GM20431 (cell line): ENCODE data around the gene NEURL2.

Experiments used
- in situ Hi-C: fragments of 300-500 bp; cut with MseI, MboI; formaldehyde crosslinking; loops from one replicate; pipeline ENCODE4 v1.15.0; 2020; ENCODE audit warnings: low sequenced_read_pairs; ENCODE audit not compliant: unreplicated experiment

The NEURL2 gene

DNA sequence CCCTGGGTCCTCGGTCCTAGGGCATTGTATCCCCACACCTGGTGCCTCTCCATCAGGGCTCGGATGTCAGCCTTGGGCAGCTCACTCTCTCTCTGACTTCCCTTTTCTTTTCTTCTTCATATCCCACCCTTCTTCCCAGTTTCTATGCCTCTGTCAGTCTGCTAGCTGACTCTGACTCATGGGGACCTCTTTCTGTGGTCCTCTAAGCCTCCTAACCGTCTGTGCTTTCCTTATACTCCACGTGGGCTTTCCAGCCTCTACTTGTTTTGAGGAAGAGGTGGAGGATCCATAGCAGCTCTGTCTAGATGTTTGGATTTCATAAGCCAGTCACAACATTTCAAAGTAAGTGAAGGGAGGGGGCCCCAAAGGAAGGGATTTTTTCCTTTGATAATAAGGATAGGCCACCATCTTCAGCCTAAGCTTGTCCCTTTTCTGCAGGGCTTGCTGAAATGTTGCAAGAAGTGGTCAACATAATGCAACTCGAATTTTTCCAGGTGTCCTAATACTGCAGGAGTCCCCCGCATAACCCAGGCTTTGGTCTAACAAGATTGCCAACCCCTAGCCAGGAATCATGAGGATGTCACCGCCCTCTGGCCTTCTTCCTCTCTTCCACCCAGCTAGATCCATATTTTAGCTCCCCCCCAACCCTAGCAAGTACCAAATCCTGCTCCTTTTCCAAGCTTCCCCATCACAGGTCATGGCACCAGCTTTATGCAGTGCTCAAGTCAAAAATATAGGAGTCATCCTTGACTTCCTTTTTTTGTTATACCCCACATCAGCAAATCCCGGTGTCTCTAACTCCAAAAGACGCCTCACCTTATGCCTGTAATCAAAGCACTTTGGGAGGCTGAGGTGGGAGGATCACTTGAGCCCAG, 29.7 kb upstream of the NEURL2 start:
- in situ Hi-C loops = no loop called here

- in situ Hi-C loops = no loop called here
Measured at GRCh38 chr20:45919542-45920399, 28.8 kb upstream of the NEURL2 start.

- in situ Hi-C loops = no loop called here
Measured at GRCh38 chr20:45918779-45919537, 27.9 kb upstream of the NEURL2 start.

DNA sequence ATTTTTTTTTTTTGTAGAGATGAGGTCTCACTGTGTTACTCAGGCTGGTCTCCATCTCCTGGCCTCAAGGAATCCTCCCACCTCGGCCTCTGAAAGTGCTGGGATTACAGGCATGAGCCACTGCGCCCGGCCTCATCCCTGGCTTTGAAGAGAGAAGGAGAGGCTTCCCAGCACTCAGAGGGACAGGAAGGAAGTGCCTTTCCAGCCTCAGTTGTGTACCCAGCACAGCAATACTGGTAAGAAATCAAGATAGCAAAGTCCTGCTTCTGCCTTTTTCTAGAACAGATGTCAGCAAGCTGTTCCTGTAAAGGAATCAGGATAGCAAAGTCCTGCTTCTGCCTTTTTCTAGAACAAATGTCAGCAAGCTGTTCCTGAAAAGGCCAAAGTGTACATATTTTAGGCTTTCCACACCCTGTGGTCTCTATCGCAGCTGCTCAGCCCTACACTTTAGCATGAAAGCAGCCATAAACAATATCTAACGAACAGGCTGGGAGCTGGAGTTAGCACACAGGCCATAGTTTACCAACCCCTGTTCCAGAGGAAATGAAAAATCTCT, 27.3 kb upstream of the NEURL2 start:
- in situ Hi-C loops = no loop called here

DNA sequence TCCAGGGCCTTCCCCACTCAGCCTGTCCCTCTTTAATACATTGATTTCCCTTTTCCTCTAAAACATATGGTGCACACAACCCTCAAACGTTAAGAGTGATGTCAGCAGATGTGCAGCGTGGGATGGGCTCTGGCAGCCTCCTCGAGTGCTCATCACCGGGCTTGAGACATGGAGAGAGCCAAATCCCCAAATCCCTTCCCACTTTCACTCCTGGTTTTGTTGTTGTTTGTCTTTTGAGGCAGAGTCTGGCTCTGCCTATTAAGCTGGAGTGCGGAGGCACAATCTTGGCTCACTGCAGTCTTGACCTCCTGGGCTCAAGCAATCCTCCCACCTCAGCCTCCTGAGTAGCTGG, 26.8 kb upstream of the NEURL2 start:
- in situ Hi-C loops = no loop called here

DNA sequence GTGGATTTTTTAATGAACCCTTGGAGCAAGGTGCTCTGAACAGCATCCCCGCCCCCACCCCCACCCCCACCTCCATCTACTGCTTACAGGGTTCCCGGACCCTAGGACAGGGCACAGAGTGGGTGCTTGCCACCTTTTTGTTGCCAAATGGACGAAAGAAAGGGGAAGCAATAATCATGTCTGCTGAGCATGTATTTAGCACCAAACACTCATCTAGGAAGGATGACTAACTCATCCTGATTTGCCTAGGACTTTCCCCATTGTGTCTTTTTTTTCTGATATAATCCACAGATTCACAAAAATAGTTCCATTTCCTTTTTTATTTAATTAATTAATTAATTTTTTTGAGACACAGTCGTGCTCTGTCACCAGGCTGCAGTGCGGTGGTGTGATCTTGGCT, 22.1 kb upstream of the NEURL2 start:
- in situ Hi-C loops = no loop called here

DNA sequence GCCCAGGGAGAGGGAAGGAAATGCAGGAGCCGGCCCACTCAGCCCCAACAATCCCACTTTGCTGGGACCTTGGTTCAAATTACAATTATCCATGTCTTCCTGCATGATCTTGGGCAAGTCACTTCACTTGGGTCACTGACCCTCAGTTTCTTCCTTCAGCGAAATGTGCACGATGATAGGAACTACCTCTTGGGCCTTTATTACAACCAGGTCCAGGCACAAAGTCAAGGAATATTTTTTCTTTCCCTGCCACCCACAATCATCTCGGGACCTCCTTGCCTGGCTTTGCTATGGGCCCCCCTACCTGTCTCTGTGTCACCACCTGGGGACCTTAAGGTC, 21.3 kb upstream of the NEURL2 start:
- in situ Hi-C loops = no loop called here

DNA sequence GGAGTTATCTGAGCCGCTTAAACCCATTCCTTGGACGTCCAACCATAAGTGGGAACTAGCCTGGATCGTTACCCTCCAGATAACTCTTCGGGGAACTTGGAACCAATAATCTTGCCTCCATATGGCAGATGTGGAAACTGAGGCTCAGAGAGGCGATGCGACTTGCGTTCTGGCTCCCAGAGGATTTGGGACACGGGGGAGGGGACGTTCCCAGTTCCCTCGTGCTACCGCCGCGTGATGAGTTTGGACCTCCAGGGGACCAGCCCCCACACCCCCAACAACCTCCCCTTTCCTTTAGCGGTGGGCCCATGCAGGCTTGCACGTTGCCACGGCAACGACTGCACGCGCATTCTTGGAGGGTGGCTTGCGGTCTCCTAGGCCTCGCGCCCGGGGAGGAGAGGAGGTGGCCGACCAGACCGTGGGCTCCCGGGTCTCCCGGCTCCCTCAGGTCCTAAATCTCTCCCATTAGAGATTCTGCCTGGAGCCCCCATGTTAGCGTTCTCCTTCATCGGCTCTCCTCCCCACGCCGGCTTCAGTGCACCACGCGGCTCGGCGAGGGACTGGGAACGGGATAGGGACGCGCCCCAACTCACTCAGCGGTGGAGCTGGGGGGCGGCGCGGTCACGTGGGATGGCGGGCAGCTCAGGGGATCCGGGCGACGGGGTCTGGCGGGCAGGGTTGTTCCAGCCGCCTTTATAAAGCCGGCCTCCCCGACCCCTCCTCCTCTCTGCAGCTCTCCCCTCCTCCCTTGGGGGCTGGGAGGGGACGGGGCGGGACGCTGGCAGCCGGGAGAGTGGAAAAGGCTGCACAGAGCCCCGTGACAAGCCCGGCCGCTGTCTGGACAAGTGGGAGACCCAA, 20.7 kb upstream of the NEURL2 start, which contains the start of gene PLTP:
Gene PLTP, minus strand, starts transcription at position 670 of the 858 bp plus-strand sequence. CDS start 703 bp downstream, outside the sequence.
- in situ Hi-C loops = no loop called here

DNA sequence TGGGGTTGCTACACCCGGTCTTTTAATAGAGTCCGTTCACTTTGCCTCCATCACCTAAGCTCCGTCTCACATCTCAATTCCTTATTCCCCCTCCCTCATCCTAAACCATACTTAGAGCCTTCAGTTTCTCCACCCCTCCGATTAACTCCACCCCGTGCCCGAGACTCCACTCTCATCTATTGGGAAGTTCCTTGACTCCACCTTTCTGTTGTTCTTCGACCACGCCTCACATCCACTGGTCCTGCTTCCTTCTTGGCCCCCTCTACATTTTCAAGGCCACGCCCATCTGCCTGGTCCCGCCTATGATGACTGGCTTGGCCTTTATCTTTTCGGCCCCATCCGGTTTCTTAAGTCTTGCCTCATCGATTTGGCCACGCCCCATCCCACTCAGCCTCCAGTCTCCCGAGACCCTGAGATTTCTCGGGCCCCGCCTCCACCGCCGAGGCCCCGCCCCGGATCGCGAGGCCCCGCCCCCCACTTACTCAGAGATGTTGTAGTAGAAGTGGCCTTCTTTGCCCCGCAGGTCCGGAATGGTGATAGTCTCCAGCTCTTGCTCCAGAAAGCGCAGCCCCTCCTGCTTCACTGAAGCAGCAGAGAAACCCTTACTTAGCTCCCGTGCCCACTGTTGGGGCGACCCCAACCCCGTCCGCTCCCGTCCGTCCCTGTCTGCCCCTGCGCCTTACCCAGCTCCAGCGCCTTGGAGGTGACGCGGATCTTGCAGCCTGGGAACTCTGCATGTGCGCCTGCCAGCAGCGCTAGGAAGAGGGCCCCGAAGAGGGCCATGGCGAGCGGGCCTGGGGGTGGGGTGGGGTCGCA, 19.9 kb upstream of the NEURL2 start:
- in situ Hi-C loops = no loop called here

GRCh38 chr20:45909817-45910669, 19.0 kb upstream of the NEURL2 start:
- in situ Hi-C loops = no loop called here

DNA sequence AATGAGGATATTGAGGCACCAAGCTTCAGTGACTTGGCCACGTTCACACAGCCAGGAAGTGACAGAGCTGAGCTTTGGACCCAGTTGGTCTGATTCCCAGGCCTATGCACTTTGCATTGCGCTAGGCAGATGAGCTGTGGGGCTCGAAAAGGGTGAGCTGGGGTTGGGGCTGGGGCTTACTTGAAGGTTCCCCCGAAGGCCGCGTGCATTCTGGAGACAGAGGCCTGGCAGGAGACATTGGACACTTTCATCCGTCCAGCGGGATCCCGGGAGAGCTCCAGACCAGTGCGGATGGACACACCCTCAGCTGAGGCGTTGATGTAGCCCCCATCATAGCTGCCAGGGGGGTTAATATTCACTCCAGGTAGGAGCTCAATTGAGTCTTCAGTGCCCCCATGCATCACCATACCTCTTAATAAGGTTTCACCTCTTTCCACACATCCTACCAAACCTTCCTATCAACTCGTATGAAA, 18.4 kb upstream of the NEURL2 start:
- in situ Hi-C loops = no loop called here

DNA sequence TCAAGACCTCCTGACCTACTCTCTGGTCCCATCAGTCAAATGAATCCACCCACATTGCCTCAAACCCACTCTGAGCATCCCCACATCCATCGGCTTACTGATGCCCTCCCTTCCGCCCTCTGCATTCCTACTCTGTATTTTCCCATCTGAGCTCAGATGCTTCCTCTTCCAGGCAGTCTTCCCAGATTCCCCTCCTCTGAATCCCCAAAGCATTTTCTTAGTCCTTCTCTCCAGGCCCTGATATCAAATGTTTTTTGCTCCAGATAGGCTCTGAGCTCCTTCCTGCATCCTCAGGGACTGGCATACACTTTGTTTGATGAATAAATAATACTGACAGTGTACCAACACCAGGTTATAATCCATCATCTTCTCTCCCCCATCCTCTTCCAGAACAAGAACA, 17.1 kb upstream of the NEURL2 start:
- in situ Hi-C loops = no loop called here

DNA sequence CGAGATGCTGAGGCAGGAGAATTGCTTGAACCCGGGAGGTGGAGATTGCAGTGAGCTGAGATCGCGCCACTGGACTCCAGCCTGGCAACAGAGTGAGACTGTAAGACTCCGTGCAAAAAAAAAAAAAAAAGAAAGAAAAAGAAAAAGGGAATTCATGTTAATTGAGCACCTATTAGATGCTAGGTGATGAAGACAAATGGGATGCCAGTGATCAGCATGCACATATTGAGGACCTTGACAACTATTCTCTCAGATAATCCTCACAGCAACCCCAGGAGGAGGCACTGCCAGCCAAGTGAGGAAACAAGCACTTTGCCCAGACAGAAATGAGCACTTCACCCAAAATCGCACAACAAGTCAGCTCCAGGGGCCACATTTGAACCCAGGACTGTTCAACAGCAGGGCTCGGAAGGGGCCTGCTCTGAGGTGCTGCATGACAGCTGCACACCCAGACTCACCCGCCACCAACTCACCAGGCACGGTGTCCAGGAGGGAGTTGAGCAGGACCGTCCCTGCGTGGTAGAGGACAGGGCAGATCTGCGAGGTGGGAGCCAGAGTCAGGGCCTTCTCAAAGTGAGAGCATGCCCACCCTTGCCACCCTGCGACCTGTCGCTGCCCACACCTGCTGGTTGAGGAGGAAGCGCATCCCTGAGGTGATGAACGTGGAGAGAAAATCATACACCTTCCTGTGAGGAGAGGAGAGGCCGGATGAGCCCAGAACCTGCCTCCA, 16.4 kb upstream of the NEURL2 start:
- in situ Hi-C loops = no loop called here

- in situ Hi-C loops = no loop called here
Measured at GRCh38 chr20:45905505-45906079, 14.6 kb upstream of the NEURL2 start.

DNA sequence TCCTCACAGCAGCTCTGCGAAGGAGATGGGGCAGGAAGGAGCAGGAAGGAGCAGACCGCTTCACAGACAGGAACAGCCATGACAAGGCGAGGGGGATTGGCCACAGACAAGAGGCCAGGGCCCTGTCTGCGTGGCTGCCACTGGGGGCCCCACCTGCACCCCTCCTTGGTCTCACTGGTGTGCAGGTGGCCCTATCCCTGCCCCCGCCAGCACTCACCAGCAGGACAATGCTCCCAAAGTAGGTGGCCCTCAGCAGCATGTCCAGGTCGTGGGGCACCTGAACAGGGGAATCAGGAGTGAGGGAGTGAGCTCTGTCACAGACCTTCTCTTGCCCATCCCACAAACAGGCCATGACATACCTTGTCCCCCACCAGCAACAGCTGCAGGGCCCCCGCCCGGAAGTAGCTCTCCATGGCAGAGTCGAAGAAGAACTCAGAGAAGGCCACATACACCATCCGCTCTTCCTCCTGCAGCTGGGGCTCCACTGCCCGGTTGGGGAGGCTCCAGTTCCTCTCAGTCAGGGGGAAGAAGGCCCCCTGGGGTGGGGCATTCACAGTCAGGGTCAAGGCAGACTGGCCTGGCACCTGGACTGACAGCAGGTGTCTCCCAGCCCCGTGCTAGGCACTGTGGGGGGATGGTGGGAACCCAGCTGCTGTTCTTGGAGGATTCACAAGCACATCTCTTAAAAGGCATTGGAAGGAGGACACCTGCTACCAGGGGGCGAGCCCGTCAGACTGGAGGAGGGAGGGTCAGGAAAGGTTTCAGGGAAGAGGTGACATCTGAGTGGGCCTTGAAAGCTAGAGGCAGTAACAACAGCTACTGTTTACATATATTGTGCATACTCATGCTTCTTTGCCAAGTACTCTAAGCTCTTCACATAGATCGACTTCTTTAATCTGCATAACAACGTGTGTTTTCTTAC, 13.8 kb upstream of the NEURL2 start:
- in situ Hi-C loops = no loop called here
